OCI-M2 (cell line): ENCODE results near the gene GPR34.

Experiments used
- DNase-seq: peaks from one replicate; lab custom pipeline; 2025; ENCODE audit not compliant: unreplicated experiment; lab: John Stamatoyannopoulos, UW

Gene GPR34

GRCh38 chrX:41732260-41732659, 43.5 kb downstream of the GPR34 start:
- DNase-seq = no peak

- no peak for DNase-seq
Observed at GRCh38 chrX:41733939-41734338, 45.2 kb downstream of the GPR34 start.

- DNase-seq = no peak
Observed at GRCh38 chrX:41734530-41734929, 45.8 kb downstream of the GPR34 start.

GRCh38 chrX:41737065-41737464, 48.3 kb downstream of the GPR34 start:
- DNase-seq = no peak

GRCh38 chrX:41739871-41740270, 51.1 kb downstream of the GPR34 start:
- DNase-seq = no peak
